Ascending aorta (tissue), 2 donors: ENCODE results near the gene CFAP157. TPM values are rescaled to one million over a fixed set of nuclear protein-coding genes. Genes with fewer than 3 reads are reported as not detected.

Experiments
- DNase-seq, 2 donors: peaks; one replicate each; pipeline ENCODE4 v3.0.0-alpha.2; 2019; ENCODE audit warnings: low spot score in 2 of 2
- H3K27ac ChIP-seq, 2 donors: fragments of 200-600 bp; sonication (generic); one replicate each; pipeline ENCODE4 v1.5.1; 2016 to 2017; ENCODE audit warnings: mild to moderate bottlenecking in 1 of 2
- H3K27me3 ChIP-seq: fragments of 200-600 bp; sonication (generic); one replicate; pipeline ENCODE4 v1.5.1; 2017
- H3K36me3 ChIP-seq, 2 donors: fragments of 200-600 bp; sonication (generic); one replicate each; pipeline ENCODE4 v1.5.1; 2016
- H3K4me1 ChIP-seq, 2 donors: fragments of 200-600 bp; sonication (generic); one replicate each; pipeline ENCODE4 v1.5.1; 2016 to 2017; ENCODE audit warnings: mild to moderate bottlenecking in 1 of 2
- H3K4me3 ChIP-seq, 2 donors: fragments of 200-600 bp; sonication (generic); one replicate each; pipeline ENCODE4 v1.5.1; 2016 to 2017; ENCODE audit warnings: mild to moderate bottlenecking in 1 of 2
- H3K9me3 ChIP-seq, 2 donors: fragments of 200-600 bp; sonication (generic); one replicate each; pipeline ENCODE4 v1.5.1; 2016
- CTCF ChIP-seq, 3 experiments: fragments of 200-600 bp in 2 of 3; fragments of 450-650 bp in 1 of 3; sonication (generic) in 2 of 3; IDR thresholded peaks; one replicate each; pipeline ENCODE4 v1.5.1; 2016 to 2019; ENCODE audit warnings: antibody characterized with exemption in 3 of 3, mild to moderate bottlenecking in 1 of 3, moderate library complexity in 1 of 3
- intact Hi-C: fragments of 100-400 bp; cut with DNase I; formaldehyde crosslinking; loops from one replicate; pipeline ENCODE4 v1.15.1; 2023
- total RNA-seq: library from RNA; depleted of rRNA; stranded (reverse); fragments of >200 nt; gene quantifications from one replicate; pipeline ENCODE4 v1.1.0, GENCODE V29; 2016

Gene CFAP157
- total RNA-seq, 1 donor from 2014 or later: not detected

DNA sequence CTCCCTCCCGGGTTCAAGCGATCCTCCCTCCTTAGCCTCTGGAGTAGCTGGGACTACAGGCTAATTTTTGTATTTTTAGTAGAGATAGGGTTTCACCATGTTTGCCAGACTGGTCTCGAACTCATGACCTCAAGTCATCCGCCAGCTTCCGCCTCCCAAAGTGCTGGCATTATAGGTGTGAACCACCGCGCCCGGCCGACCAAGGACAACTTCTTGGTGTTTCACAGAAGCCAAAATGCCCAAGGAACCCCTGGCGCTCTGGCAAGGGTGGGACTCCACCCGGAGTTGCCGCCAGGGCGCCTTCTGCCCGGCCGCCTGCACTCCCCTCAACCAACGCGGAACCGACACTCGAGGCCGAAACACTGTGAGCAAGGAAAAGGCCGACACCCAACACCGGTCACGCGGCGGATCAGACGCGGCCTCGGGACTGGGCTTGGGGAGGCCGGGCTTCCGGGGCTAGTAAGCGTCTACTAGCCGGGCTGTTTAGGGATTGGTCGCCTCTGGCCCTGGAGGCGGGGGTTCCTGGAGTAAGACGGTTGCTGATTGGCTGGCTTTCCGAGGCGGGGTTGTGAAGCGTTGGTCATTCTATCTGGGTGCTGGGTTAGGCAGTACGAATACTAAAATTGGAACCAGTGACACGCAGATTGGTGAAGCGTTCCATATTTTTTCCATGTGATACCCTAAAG lies 7.7 kb upstream of the CFAP157 start:
- Histone ChIP-seq H3K27ac (peak overlapping the region; percentile 79 to 92), H3K4me3 (peak overlapping the region; percentile 32 to 48), H3K27me3 (no peaks in the 10 kb centered on the region), H3K36me3 (no peaks in the 10 kb centered on the region), H3K4me1 (no peaks in the 10 kb centered on the region), H3K9me3 (no peaks in the 10 kb centered on the region)
- TF ChIP-seq CTCF (IDR thresholded peaks at IDR 0.05): peak; percentile 9 to 41 (median 25)
- intact Hi-C loops: loop anchor here (1.0 kb wide), 1 partner anchor 16 kb away; the partner anchor contains the start of gene PTRH1
- DNase-seq: peak; percentile 93 to 98

GRCh38 chr9:127700140-127700539 lies 6.6 kb upstream of the CFAP157 start:
- Histone ChIP-seq H3K9me3 (no peaks in the 10 kb centered on the region), H3K27ac (peak overlapping the region; percentile 76 to 92), H3K4me1 (no peaks in the 10 kb centered on the region), H3K27me3 (no peaks in the 10 kb centered on the region), H3K36me3 (no peaks in the 10 kb centered on the region), H3K4me3 (no peak overlapping the region)
- DNase-seq: no peak
- intact Hi-C loops: no loop called here
- TF ChIP-seq CTCF (IDR thresholded peaks at IDR 0.05): no peak

DNA sequence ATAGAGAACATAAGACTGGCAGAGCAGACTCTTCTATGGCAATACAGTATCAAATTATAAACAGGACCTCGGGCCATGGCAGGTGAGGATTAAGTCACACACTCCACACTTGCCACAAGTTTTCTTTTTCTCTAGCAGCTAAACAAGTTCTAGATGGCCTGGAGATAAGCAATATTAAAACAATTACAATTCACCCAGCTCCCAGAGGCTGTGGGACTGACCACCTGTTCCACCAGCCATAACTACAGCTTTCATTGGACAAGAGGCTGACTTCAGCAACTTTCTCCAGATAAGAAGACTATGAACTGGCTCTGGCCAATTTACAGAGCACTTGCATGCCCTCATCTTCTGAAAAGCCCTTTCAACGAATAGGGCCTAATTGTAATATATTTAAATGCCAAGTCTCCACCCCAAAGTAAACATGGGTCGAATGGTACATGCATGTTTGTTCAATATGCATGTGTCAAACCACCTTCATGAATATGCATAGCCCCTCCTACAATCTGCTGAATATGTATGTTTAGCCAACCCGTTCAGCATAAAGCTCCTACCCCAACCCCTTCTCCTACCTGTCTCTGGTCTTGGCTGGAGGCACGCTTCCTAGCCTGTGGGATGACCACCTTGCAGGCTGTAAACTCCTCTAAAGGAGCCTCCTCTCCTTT lies 6.1 kb upstream of the CFAP157 start:
- intact Hi-C loops: no loop called here
- TF ChIP-seq CTCF (IDR thresholded peaks at IDR 0.05): no peak
- no peaks in the 10 kb centered on the region for H3K4me1 ChIP-seq
- no peaks in the 10 kb centered on the region for H3K36me3 ChIP-seq
- DNase-seq: no peak
- no peaks in the 10 kb centered on the region for H3K9me3 ChIP-seq
- H3K27ac ChIP-seq: no peak overlapping the region
- no peaks in the 10 kb centered on the region for H3K27me3 ChIP-seq
- no peak overlapping the region for H3K4me3 ChIP-seq

DNA sequence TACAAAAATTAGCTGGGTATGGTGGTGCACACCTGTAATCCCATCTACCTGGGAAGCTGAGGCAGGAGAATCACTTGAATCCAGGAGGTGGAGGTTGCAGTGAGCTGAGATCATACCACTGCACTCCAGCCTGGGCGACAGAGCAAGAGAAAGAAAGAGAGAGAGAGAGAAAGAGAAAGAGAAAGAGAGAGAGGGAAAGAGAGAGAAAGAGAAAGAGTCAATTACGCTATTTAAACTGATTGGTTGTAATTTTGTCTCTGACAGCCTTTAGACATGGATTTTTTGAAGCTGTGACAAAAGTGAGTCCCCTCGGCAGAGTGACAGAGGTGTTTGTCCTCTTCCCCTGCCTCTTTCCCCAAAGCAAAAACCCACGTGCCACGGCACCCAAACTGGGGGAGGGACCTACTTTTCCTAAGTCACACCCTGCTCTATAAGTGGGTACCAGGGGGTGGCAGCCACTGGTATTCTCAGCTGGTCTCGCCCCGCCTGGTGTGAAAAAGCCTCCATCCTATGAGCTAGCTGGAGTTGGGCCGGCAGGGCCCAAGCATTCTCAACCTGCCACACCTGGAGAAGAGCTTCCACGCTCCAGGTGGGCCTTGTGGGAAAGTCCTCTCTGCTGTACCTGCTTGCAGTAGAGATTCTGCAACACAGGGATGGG lies 3.4 kb upstream of the CFAP157 start:
- Histone ChIP-seq H3K27ac (no peak overlapping the region), H3K27me3 (no peaks in the 10 kb centered on the region), H3K4me3 (no peak overlapping the region), H3K4me1 (no peaks in the 10 kb centered on the region), H3K9me3 (no peaks in the 10 kb centered on the region), H3K36me3 (no peaks in the 10 kb centered on the region)
- intact Hi-C loops: no loop called here
- TF ChIP-seq CTCF (IDR thresholded peaks at IDR 0.05): no peak
- DNase-seq: no peak

DNA sequence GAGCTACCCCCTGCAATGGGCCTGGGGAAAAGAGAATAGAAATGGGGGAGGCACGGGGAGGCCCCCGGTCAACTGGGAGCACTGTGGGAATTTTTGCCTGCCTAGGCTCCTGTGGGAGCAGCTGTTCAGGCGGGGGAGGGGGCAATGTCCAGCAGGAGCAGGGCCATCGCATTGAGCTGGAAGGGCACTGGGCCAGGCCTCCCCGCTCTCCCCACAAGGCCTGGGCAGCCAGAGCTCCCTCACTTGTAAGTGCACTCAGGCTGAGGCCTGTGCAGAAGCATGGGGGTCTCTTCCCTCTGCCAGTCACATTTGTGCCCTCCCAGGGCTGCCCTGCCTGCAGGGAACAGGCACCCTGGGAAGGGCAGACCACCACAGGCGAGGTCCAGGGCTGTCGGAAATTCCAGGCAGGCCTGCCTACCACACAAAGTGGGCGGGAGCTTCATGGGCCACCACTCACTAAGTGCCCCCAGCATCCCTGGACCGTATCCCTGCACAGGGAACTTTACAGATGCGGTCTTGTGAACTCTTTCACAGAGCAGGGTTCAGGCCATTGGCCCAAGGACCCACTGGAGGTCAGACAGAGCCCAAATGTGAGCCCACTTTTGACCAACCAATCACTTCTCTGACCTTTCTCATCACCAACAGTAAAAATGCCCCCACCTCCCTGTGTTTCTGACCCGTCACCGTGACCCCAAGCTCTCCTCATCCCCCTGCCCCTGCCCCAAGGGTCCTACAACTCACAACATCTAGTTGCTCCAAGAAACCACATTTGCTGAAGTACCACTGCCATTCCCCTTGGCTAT lies 1.0 kb upstream of the CFAP157 start:
- Histone ChIP-seq H3K27ac (no peak overlapping the region), H3K27me3 (no peaks in the 10 kb centered on the region), H3K36me3 (no peaks in the 10 kb centered on the region), H3K4me1 (no peaks in the 10 kb centered on the region), H3K4me3 (no peak overlapping the region), H3K9me3 (no peaks in the 10 kb centered on the region)
- TF ChIP-seq CTCF (IDR thresholded peaks at IDR 0.05): no peak
- DNase-seq: no peak
- intact Hi-C loops: no loop called here
